H9 (cell line): ENCODE measurements around the gene BCAT1. TPM values are rescaled to one million over a fixed set of nuclear protein-coding genes. Genes with fewer than 3 reads are reported as not detected.

ENCODE experiments used
- DNase-seq: peaks from one replicate; pipeline ENCODE4 v3.0.0-alpha.2; 2017
- H2AFZ ChIP-seq: one replicate; pipeline ENCODE4 v1.6.1; 2013; ENCODE audit warnings: mild to moderate bottlenecking, low read length, control low read depth, moderate library complexity
- H2AK5ac ChIP-seq: 2 replicates; pipeline ENCODE4 v1.6.1; 2013; ENCODE audit warnings: low read length, control low read depth, mixed read lengths; ENCODE audit not compliant: insufficient read length
- H2BK120ac ChIP-seq: one replicate; pipeline ENCODE4 v1.6.1; 2013; ENCODE audit warnings: low read depth, mild to moderate bottlenecking, low read length, control low read depth, inconsistent platforms; ENCODE audit not compliant: poor library complexity, severe bottlenecking
- H2BK12ac ChIP-seq: 2 replicates; pipeline ENCODE4 v1.6.1; 2013; ENCODE audit warnings: low read length, control low read depth, mixed read lengths, low read depth; ENCODE audit not compliant: insufficient read length
- H2BK15ac ChIP-seq: 2 replicates; pipeline ENCODE4 v1.6.1; 2013; ENCODE audit warnings: low read depth, low read length, control low read depth
- H2BK20ac ChIP-seq: one replicate; pipeline ENCODE4 v1.6.1; 2013; ENCODE audit warnings: low read depth, mild to moderate bottlenecking, low read length, control low read depth, inconsistent platforms; ENCODE audit not compliant: poor library complexity, severe bottlenecking
- H2BK5ac ChIP-seq: 2 replicates; pipeline ENCODE4 v1.6.1; 2013; ENCODE audit warnings: low read length, control low read depth, mixed read lengths; ENCODE audit not compliant: insufficient read length
- H3K14ac ChIP-seq: 2 replicates; pipeline ENCODE4 v1.6.1; 2013; ENCODE audit warnings: low read length, control low read depth; ENCODE audit not compliant: insufficient read depth
- H3K18ac ChIP-seq: 2 replicates; pipeline ENCODE4 v1.6.1; 2013; ENCODE audit warnings: low read depth, mild to moderate bottlenecking, mixed read lengths, low read length, control low read depth; ENCODE audit not compliant: insufficient read length
- H3K23ac ChIP-seq: 2 replicates; pipeline ENCODE4 v1.6.1; 2013; ENCODE audit warnings: low read length, control low read depth, mixed read lengths, low read depth; ENCODE audit not compliant: insufficient read length
- H3K23me2 ChIP-seq: 2 replicates; pipeline ENCODE4 v1.6.1; 2013; ENCODE audit warnings: low read depth, mild to moderate bottlenecking, mixed read lengths, low read length, control low read depth; ENCODE audit not compliant: insufficient read length, poor library complexity, severe bottlenecking
- H3K27ac ChIP-seq: 2 replicates; pipeline ENCODE4 v1.5.1; 2013; ENCODE audit warnings: low read length, control low read depth, mixed read lengths, low read depth; ENCODE audit not compliant: insufficient read length
- H3K27me3 ChIP-seq: 2 replicates; pipeline ENCODE4 v1.6.1; 2013; ENCODE audit warnings: low read length, control low read depth, inconsistent platforms; ENCODE audit not compliant: insufficient read depth
- H3K4ac ChIP-seq: 2 replicates; pipeline ENCODE4 v1.6.1; 2013; ENCODE audit warnings: low read depth, mild to moderate bottlenecking, control low read depth, inconsistent platforms, low read length, moderate library complexity
- H3K4me1 ChIP-seq: 2 replicates; pipeline ENCODE4 v1.6.1; 2013; ENCODE audit warnings: low read length, control low read depth, inconsistent platforms; ENCODE audit not compliant: insufficient read depth
- H3K4me2 ChIP-seq: 2 replicates; pipeline ENCODE4 v1.6.1; 2013; ENCODE audit warnings: low read length, control low read depth, mixed read lengths; ENCODE audit not compliant: insufficient read length, insufficient read depth
- H3K56ac ChIP-seq: 2 replicates; pipeline ENCODE4 v1.6.1; 2013; ENCODE audit warnings: low read depth, mild to moderate bottlenecking, mixed read lengths, low read length, control low read depth; ENCODE audit not compliant: insufficient read length
- H3K79me1 ChIP-seq: 2 replicates; pipeline ENCODE4 v1.6.1; 2013; ENCODE audit warnings: low read depth, mild to moderate bottlenecking, moderate library complexity, low read length, control low read depth, inconsistent platforms; ENCODE audit not compliant: insufficient read depth, poor library complexity, severe bottlenecking
- H3K79me2 ChIP-seq: 2 replicates; pipeline ENCODE4 v1.6.1; 2013; ENCODE audit warnings: low read length, control low read depth, inconsistent platforms; ENCODE audit not compliant: insufficient read depth
- H3K9ac ChIP-seq: 2 replicates; pipeline ENCODE4 v1.6.1; 2013; ENCODE audit warnings: low read length, control low read depth, mixed read lengths; ENCODE audit not compliant: insufficient read length; ENCODE audit errors: extremely low read depth
- H3K9me3 ChIP-seq: one replicate; pipeline ENCODE4 v1.6.1; 2013; ENCODE audit warnings: low read depth, low read length, inconsistent platforms; ENCODE audit not compliant: control insufficient read depth
- H3T11ph ChIP-seq: one replicate; pipeline ENCODE4 v1.6.1; 2013; ENCODE audit warnings: mild to moderate bottlenecking, low read length, control low read depth, inconsistent platforms
- H4K20me1 ChIP-seq: one replicate; pipeline ENCODE4 v1.6.1; 2013; ENCODE audit not compliant: control insufficient read depth, insufficient read length, insufficient read depth
- H4K5ac ChIP-seq: 2 replicates; pipeline ENCODE4 v1.6.1; 2013; ENCODE audit warnings: low read depth, mild to moderate bottlenecking, mixed read lengths, low read length, control low read depth; ENCODE audit not compliant: insufficient read length
- H4K8ac ChIP-seq: replicated peaks from 2 replicates; pipeline ENCODE4 v1.6.1; 2013; ENCODE audit warnings: low read length, control low read depth, mixed read lengths, low read depth; ENCODE audit not compliant: insufficient read length
- H4K91ac ChIP-seq: 2 replicates; pipeline ENCODE4 v1.6.1; 2013; ENCODE audit warnings: low read depth, mild to moderate bottlenecking, moderate library complexity, mixed read lengths, low read length, control low read depth; ENCODE audit not compliant: insufficient read length
- H3K27ac Mint-ChIP-seq, 3 experiments: 2 replicates in 2 of 3; 3 replicates in 1 of 3; pipeline ENCODE4 v1.8.0; 2020 to 2021; ENCODE audit warnings: mixed read lengths in 3 of 3, mild to moderate bottlenecking in 1 of 3, moderate library complexity in 1 of 3
- H3K27me3 Mint-ChIP-seq: 2 replicates; pipeline ENCODE4 v1.8.0; 2021; ENCODE audit warnings: low read depth, mild to moderate bottlenecking, moderate library complexity, mixed read lengths
- H3K36me3 Mint-ChIP-seq, 3 experiments: 2 replicates in 2 of 3; 3 replicates in 1 of 3; pipeline ENCODE4 v1.8.0; 2020 to 2021; ENCODE audit warnings: low read depth in 3 of 3, mixed read lengths in 3 of 3; ENCODE audit not compliant: insufficient read depth in 1 of 3
- H3K4me1 Mint-ChIP-seq, 2 experiments: 2 replicates each; pipeline ENCODE4 v1.8.0; 2020; ENCODE audit warnings: mixed read lengths in 2 of 2
- H3K4me3 Mint-ChIP-seq, 2 experiments: 2 replicates in 1 of 2; 3 replicates in 1 of 2; pipeline ENCODE4 v1.8.0; 2020 to 2021; ENCODE audit warnings: mild to moderate bottlenecking in 2 of 2, mixed read lengths in 2 of 2, moderate library complexity in 1 of 2
- H3K9me3 Mint-ChIP-seq, 2 experiments: 2 replicates in 1 of 2; 3 replicates in 1 of 2; pipeline ENCODE4 v1.8.0; 2020; ENCODE audit warnings: mild to moderate bottlenecking in 2 of 2, mixed read lengths in 2 of 2, moderate library complexity in 1 of 2
- WGBS: extraction: QIAGEN DNeasy Blood & Tissue Kit; methylation state at CpG from one replicate; pipeline ENCODE4 v1.1.7; 2013; ENCODE audit warnings: missing lambda C conversion rate, low lambda C conversion rate, mixed read lengths; ENCODE audit not compliant: insufficient read length; ENCODE audit errors: extremely low coverage; 5-methylcytosine and 5-hydroxymethylcytosine counted together
- total RNA-seq: library from RNA; stranded (reverse); gene quantifications from 2 replicates; pipeline ENCODE4 v1.2.1, GENCODE V29; 2021
- TF ChIP-seq, protein P1 (sequence below): fragments of 200-600 bp; sonication (generic); conservative IDR thresholded peaks from 3 replicates; pipeline ENCODE4 v1.8.0; 2021; ENCODE audit warnings: antibody characterized with exemption, mild to moderate bottlenecking

BCAT1 gene
- total RNA-seq, 1 experiment from 2014 or later, result 244 TPM

DNA sequence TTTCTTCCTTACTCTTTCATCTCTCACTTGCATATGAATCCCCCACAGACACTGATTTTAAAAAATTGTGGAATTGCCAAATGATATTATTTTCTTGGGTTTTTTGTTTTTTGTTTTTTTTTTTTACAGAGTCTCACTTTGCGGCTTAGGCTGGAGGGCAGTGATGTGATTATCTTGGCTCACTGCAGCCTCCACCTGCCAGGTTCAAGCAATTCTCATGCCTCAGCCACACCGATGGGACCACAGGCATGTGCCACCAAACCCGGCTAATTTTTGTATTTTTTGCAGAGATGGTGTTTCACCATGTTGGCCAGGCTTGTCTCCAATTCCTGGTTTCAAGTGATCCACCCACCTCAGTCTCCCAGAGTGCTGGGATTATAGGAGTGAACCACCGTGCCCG, 68.2 kb downstream of the BCAT1 start:
- Histone ChIP-seq H4K8ac (no peak overlapping the region), H3K79me2 (no peaks in the 10 kb centered on the region; the same call in 1 of the 2 replicates), H2BK12ac (no peak overlapping the region), H3K4me2 (no peak overlapping the region), H2AK5ac (no peak overlapping the region), H3K23ac (no peak overlapping the region), H3K4ac (no peak overlapping the region), H3K9me3 (no peaks in the 10 kb centered on the region), H3K27ac (no peak overlapping the region), H2BK20ac (no peak overlapping the region), H3K79me1 (no peaks in the 10 kb centered on the region), H3T11ph (no peak overlapping the region), H3K4me1 (no peaks in the 10 kb centered on the region), H4K91ac (no peak overlapping the region), H2BK5ac (no peak overlapping the region), H3K9ac (no peak overlapping the region), H3K14ac (no peak overlapping the region), H2BK120ac (no peak overlapping the region), H2AFZ (no peak overlapping the region), H3K23me2 (no peaks in the 10 kb centered on the region), H3K56ac (no peak overlapping the region), H3K27me3 (no peaks in the 10 kb centered on the region), H4K5ac (no peak overlapping the region), H3K18ac (no peak overlapping the region), H4K20me1 (no peaks in the 10 kb centered on the region), H2BK15ac (no peak overlapping the region)
- Mint-ChIP-seq H3K36me3 (peaks cover 34 to 69% (median 64%) of the 10 kb centered on the region in 3 experiments; a peak in 6 of 7 replicates), H3K27me3 (no peaks in the 10 kb centered on the region), H3K9me3 (no peaks in the 10 kb centered on the region), H3K27ac (no peak overlapping the region), H3K4me1 (peaks cover 3% of the 10 kb centered on the region in 2 experiments; a peak in 2 of 4 replicates), H3K4me3 (no peak overlapping the region)
- no CpG with 5 or more reads among the region's 5 CpGs for WGBS
- no peak for DNase-seq
- TF ChIP-seq, protein P1, sequence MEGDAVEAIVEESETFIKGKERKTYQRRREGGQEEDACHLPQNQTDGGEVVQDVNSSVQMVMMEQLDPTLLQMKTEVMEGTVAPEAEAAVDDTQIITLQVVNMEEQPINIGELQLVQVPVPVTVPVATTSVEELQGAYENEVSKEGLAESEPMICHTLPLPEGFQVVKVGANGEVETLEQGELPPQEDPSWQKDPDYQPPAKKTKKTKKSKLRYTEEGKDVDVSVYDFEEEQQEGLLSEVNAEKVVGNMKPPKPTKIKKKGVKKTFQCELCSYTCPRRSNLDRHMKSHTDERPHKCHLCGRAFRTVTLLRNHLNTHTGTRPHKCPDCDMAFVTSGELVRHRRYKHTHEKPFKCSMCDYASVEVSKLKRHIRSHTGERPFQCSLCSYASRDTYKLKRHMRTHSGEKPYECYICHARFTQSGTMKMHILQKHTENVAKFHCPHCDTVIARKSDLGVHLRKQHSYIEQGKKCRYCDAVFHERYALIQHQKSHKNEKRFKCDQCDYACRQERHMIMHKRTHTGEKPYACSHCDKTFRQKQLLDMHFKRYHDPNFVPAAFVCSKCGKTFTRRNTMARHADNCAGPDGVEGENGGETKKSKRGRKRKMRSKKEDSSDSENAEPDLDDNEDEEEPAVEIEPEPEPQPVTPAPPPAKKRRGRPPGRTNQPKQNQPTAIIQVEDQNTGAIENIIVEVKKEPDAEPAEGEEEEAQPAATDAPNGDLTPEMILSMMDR, result no peak
